Right renal pelvis (tissue), 4 donors: ENCODE data around the gene PCNX1. TPM values are rescaled to one million over a fixed set of nuclear protein-coding genes. Genes with fewer than 3 reads are reported as not detected.
"Not testable (repeated sequence)": the region's sequence is repeated elsewhere in the genome, so short reads cannot be mapped to it uniquely, and the experiment has no call there.

Experiments used
- DNase-seq, 4 donors: peaks; one replicate each; pipeline ENCODE4 v3.0.0-alpha.2; 2013; ENCODE audit warnings: low read depth in 4 of 4, low spot score in 3 of 4, missing footprints in 1 of 4
- polyA plus RNA-seq, 4 donors: library from polyadenylated mRNA; unstranded; fragments of 120-200 nt; gene quantifications; one replicate each; pipeline ENCODE4 v1.2.1, GENCODE V29; 2013; ENCODE audit not compliant: insufficient read length in 4 of 4

Gene PCNX1
- polyA plus RNA-seq, 4 donors = 39.8 to 41.7 (median 40.4) TPM

GRCh38 chr14:71140157-71140556, 232.9 kb downstream of the PCNX1 start:
- no peak for DNase-seq

DNA sequence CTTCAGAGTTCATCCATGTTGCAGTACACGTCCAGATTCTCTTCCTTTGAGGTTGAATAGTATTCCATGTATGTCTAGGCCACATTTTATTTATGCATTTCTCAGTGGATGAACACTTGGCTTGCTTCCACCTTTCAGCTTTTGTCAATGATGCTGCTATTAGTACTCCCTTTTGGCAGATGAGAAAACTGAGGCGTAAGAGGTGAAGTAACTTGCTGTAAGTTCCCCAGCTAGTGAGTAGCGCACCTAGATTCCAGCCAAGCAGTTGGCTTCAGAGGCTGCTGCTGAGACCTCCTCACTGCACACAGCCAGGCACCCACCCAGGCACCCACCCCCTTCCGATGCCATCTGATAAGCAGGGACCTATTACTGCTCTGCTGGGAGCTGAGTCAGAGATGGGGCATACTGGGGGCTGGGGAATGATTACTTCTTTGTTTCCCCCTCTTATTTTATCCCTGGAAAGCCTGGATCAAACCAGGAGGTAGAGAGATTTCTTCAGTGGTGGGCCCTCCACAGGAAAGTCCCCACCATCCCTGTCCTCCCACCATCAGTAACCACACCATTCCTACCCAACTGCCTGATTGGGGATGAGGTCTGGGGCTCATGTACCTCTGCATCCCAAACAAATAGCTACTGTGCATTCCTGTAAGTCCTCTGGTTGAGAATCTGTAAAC, 234.6 kb downstream of the PCNX1 start:
- no peak for DNase-seq

GRCh38 chr14:71142375-71143038, 235.2 kb downstream of the PCNX1 start:
- DNase-seq = no peak

DNA sequence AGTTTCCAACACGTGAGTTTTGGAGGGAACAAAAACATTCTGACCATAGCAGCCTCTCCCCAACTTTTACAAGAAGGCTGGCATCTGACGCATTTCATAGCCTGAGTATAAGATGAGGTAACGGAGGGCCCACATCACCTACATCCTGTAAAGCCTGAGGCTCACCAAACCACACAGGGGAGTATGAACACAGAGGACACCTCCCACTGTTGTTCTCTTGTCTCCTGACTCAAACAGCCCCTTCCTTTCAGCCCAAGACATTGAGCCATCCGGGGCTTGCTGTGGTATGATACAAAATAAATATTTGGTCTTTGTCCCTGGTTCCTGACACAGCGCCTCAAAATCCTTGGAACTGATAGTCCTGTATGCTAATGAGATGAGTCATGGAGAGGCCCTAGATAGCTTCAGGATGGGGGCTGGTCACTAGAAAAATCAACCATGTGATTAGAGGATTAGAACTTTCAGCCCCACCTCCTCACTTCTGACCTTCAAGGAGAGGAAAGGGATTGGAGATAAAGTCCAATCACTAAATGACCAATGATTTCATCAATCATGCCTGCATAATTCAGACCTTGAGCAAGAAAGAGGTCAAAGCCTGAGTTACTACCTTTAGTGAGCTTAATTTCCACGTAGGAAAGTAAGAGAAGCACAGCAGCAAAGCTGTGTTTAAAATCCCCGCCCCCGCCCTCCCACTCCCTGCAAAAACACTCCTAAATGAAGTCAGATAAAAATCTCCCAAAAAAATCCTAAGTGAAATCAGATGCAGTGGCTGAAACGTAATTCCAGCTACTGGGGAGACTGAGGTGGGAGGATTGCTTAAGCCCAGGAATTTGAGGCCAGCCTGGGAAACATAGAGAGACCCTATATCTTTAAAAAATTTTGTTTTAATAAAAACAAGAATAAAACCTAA, 236.4 kb downstream of the PCNX1 start:
- DNase-seq = no peak

DNA sequence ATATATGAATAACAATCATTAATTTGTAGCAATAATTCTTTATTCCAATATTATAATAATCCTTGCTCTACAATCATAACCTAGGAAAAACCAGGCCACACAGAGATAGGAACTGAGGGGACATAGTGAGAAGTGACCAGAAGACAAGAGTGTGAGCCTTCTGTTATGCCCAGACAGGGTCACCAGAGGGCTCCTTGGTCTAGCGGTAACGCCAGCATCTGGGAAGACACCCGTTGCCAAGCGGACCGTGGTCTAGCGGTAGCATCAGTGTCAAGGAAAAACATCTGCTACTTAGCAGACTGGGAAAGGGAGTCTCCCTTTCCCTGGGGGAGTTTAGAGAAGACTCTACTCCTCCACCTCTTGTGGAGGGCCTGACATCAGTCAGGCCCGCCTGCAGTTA, 240.1 kb downstream of the PCNX1 start:
- DNase-seq = not testable (repeated sequence)

DNA sequence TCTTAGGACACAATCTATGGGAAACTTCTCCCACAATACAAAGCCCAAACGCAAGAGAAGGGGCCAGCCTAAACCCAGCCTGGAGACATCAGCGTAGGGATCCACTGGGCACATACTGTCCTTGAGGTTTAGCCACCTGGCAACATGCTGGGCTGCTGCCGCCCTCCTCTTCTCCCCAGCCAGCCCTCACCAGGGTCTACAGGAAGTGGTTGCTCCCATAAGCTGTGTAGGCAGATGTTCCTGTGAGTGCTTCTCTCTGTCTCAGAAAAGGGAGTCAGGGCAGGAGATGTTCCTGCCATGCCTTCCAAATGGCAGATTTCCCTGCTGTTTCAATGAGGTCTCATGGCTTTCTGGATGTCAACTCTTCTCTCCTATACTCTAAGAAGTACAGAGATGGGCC, 241.4 kb downstream of the PCNX1 start:
- DNase-seq = no peak

- DNase-seq = no peak
Measured at GRCh38 chr14:71150737-71151136, 243.5 kb downstream of the PCNX1 start.

- DNase-seq = peak in 1 of 4 donors; percentile 35
Measured at GRCh38 chr14:71155743-71156142, 248.5 kb downstream of the PCNX1 start.

DNA sequence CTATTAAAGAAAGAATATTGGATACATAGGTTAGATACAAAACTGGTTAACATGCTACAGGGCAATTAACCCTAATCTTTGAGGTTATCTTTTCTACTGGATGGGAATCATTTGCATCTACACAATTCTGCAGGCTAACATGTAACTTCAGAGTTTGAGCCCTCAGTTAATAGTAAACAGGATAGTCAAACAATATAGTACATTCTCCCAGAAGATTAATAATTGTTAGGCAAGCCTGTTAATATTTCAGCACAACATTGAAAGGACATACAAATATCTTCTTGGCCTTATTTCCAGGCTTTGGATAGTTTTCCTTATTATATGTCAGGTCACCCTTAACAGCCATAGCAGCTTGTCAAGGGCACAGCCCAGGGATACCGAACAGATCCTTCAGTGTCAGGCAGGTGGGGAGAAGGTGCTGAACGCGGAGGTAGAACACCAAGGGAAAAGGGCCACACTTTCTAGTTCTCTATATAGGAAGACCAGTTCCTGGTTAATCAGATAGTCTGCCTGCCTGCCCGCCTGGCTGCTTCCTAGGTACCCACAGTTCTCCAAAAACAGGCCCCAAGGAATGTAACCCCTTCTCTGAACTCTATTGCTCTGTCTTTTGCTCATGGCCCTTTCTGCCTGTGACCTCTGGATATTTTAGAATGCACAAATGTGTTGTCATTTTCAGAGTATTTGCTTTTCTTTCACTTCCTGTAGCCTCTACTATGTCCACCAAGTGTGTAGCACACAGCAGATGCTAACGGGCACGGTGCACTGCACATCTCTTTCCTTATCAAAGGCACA, 256.0 kb downstream of the PCNX1 start:
- peak in 1 of 4 donors; percentile 35 for DNase-seq

DNA sequence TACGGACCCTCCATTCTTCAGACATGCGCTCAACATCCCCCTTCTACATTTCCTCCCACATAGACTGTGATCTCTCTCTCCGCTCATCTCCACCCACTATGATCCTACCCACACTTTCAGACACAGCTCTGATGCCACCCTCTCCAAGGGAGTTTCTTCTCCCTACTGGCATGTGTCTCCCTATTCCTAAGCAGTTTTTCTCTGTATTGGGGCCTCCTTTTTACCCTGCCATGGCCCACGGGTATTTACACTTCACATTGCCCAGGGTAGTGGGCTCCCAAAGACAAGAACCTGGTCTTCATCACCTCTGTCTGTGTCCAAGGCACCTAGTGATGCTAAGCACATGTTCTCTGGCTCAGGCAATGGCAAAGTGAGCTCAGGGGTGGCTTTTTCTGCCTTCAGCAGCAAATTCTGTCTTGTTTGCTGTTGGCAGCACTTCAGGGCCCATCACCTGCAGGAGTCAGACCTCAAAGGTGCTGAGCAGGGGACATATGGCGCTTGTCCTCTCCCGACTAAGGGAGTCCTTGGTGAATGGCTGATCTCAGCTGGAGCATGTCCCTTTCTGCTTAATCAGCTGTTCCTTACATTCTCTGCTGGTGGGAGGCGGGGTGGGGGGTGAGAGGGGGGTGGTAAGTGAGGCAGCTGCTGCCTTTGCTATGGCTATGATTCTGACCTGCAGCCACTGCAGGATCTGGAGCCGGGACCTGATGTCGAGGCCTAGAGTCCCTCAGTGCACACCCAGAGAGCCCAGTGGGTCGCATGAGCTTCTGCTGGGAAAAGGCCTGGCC, 256.8 kb downstream of the PCNX1 start:
- DNase-seq = no peak

Other genes starting within 250 kb of the PCNX1 start
- 1 to 10 TPM; 3.7 to 4.0 (median 3.9) TPM for gene MAP3K9, start 97.9 kb upstream of the PCNX1 start, polyA plus RNA-seq